SK-N-SH (cell line): ENCODE data around the gene TMEM165. TPM values are rescaled to one million over a fixed set of nuclear protein-coding genes. Genes with fewer than 3 reads are reported as not detected.

Experiments used
- CTCF ChIA-PET: fragments of 300-600, 350-600 bp; formaldehyde crosslinking; extraction: SDS; loops from one replicate; lab custom pipeline; 2021; lab: Yijun Ruan, JAX
- POLR2A ChIA-PET: fragments of 350-600 bp; sonication (Branson Sonifier 250); formaldehyde crosslinking; extraction: SDS; loops from one replicate; lab custom pipeline; 2020; ENCODE audit warnings: antibody characterized with exemption, inconsistent platforms; lab: Yijun Ruan, JAX
- DNase-seq: peaks from one replicate; pipeline ENCODE4 v3.0.0; 2012
- H2AFZ ChIP-seq: fragments of 200-600 bp; sonication (generic); 2 replicates; pipeline ENCODE4 v1.8.1; 2016; ENCODE audit warnings: antibody characterized with exemption, mild to moderate bottlenecking, low read depth
- H3F3A ChIP-seq: fragments of 200-600 bp; sonication (generic); replicated peaks from 2 replicates; pipeline ENCODE3; 2016; ENCODE audit warnings: antibody characterized with exemption, mild to moderate bottlenecking; ENCODE audit not compliant: insufficient read depth
- H3K27ac ChIP-seq, 2 experiments: fragments of 200-500 bp in 1 of 2; fragments of 200-600 bp in 1 of 2; sonication (Bioruptor generic) in 1 of 2; sonication (generic), shearing (Covaris generic) in 1 of 2; 2 replicates each; pipeline versions ENCODE4 v1.5.1 to v1.6.1; 2014 to 2016; ENCODE audit warnings: low read depth in 2 of 2, inconsistent platforms in 1 of 2, low read length in 1 of 2, mild to moderate bottlenecking in 1 of 2, mixed read lengths in 1 of 2
- H3K27me3 ChIP-seq: fragments of 200-600 bp; sonication (generic), shearing (Covaris generic); 2 replicates; pipeline ENCODE4 v1.6.1; 2016; ENCODE audit warnings: mixed run types; ENCODE audit not compliant: insufficient read depth
- H3K36me3 ChIP-seq, 2 experiments: fragments of 200-500 bp in 1 of 2; fragments of 200-600 bp in 1 of 2; sonication (Bioruptor generic) in 1 of 2; sonication (generic) in 1 of 2; replicated peaks in 1 of 2; 2 replicates each; pipeline versions ENCODE3 to v1.5.1; 2014 to 2016; ENCODE audit warnings: low read length in 1 of 2, mild to moderate bottlenecking in 1 of 2; ENCODE audit not compliant: insufficient read depth in 2 of 2, control insufficient read depth in 1 of 2
- H3K4me1 ChIP-seq, 2 experiments: fragments of 200-500 bp in 1 of 2; fragments of 200-600 bp in 1 of 2; sonication (Bioruptor generic) in 1 of 2; sonication (generic), shearing (Covaris generic) in 1 of 2; 2 replicates each; pipeline versions ENCODE4 v1.5.1 to v1.6.1; 2014 to 2016; ENCODE audit warnings: low read depth in 1 of 2, low read length in 1 of 2, mixed run types in 1 of 2; ENCODE audit not compliant: insufficient read depth in 2 of 2, control insufficient read depth in 1 of 2
- H3K4me2 ChIP-seq: fragments of 200-600 bp; sonication (generic), shearing (Covaris generic); 2 replicates; pipeline ENCODE4 v1.6.1; 2017; ENCODE audit warnings: mixed run types
- H3K4me3 ChIP-seq, 2 experiments: fragments of 200-500 bp in 1 of 2; fragments of 200-600 bp in 1 of 2; sonication (Bioruptor generic) in 1 of 2; sonication (generic), shearing (Covaris generic) in 1 of 2; 2 replicates each; pipeline versions ENCODE4 v1.5.1 to v1.8.1; 2014 to 2016; ENCODE audit warnings: low read depth in 2 of 2, inconsistent platforms in 1 of 2, low read length in 1 of 2, mild to moderate bottlenecking in 1 of 2, mixed read lengths in 1 of 2, moderate library complexity in 1 of 2
- H3K79me2 ChIP-seq: fragments of 200-600 bp; sonication (generic); 2 replicates; pipeline ENCODE4 v1.8.1; 2017; ENCODE audit warnings: mild to moderate bottlenecking; ENCODE audit not compliant: insufficient read depth
- H3K9ac ChIP-seq: fragments of 200-600 bp; sonication (generic); 2 replicates; pipeline ENCODE4 v1.6.1; 2017; ENCODE audit warnings: mixed run types
- H3K9me2 ChIP-seq: fragments of 200-600 bp; sonication (generic); 2 replicates; pipeline ENCODE4 v1.6.1; 2017; ENCODE audit warnings: mixed run types
- H3K9me3 ChIP-seq: fragments of 200-600 bp; sonication (generic); 2 replicates; pipeline ENCODE4 v1.6.1; 2017; ENCODE audit warnings: mixed run types, mild to moderate bottlenecking, moderate library complexity
- H4K20me1 ChIP-seq: fragments of 200-600 bp; sonication (generic); 2 replicates; pipeline ENCODE4 v1.6.1; 2017; ENCODE audit warnings: mild to moderate bottlenecking, mixed run types; ENCODE audit not compliant: insufficient read depth
- ELF1 ChIP-seq: IDR thresholded peaks from 2 replicates; pipeline ENCODE4 v1.4.0; 2012
- GATA2 ChIP-seq: sonication (generic); formaldehyde crosslinking; IDR thresholded peaks from 2 replicates; pipeline ENCODE4 v1.5.0; 2020; ENCODE audit warnings: mild to moderate bottlenecking, missing genetic modification reagents
- JUND ChIP-seq: IDR thresholded peaks from 2 replicates; pipeline ENCODE4 v1.4.0; 2012
- MAX ChIP-seq: IDR thresholded peaks from 2 replicates; pipeline ENCODE4 v1.4.0; 2012; ENCODE audit warnings: low read depth
- MEF2A ChIP-seq: IDR thresholded peaks from 2 replicates; pipeline ENCODE4 v1.4.0; 2012; ENCODE audit warnings: low read depth, borderline replicate concordance
- MXI1 ChIP-seq: IDR thresholded peaks from 2 replicates; pipeline ENCODE4 v1.6.1; 2012; ENCODE audit warnings: mild to moderate bottlenecking, low read depth, low read length, improper control_type of control experiment
- NRF1 ChIP-seq: IDR thresholded peaks from 2 replicates; pipeline ENCODE4 v1.6.1; 2012; ENCODE audit warnings: low read depth, mild to moderate bottlenecking, low read length
- PBX3 ChIP-seq: IDR thresholded peaks from 2 replicates; pipeline ENCODE4; 2012
- POLR2AphosphoS5 ChIP-seq: IDR thresholded peaks from 2 replicates; pipeline ENCODE4 v1.6.1; 2012; ENCODE audit warnings: low read depth, low read length
- RCOR1 ChIP-seq: fragments of 150-350 bp; IDR thresholded peaks from 2 replicates; pipeline ENCODE4 v1.6.1; 2017; ENCODE audit warnings: antibody characterized with exemption, low read length
- RXRA ChIP-seq: IDR thresholded peaks from 2 replicates; pipeline ENCODE4 v1.4.0; 2012; ENCODE audit warnings: low read depth, mild to moderate bottlenecking, borderline replicate concordance
- USF2 ChIP-seq: fragments of 150-350 bp; IDR thresholded peaks from 2 replicates; pipeline ENCODE4 v1.6.1; 2017; ENCODE audit warnings: antibody characterized with exemption, low read length, low read depth, borderline replicate concordance
- YY1 ChIP-seq: IDR thresholded peaks from 2 replicates; pipeline ENCODE4 v1.4.0; 2012; ENCODE audit warnings: low read depth, mild to moderate bottlenecking
- WGBS: methylation state at CpG from one replicate; pipeline ENCODE4 v1.1.6; 2017; ENCODE audit warnings: low lambda C conversion rate; 5-methylcytosine and 5-hydroxymethylcytosine counted together
- polyA plus RNA-seq, 3 experiments: library from polyadenylated mRNA; depleted of rRNA; stranded (reverse); fragments of >200 nt; gene quantifications; 2 replicates each; pipeline ENCODE4 v1.2.3, GENCODE V29; 2012

The TMEM165 gene
- polyA plus RNA-seq, 1 of the 3 experiments (the other 2 are of a cell fraction) = 58.6 TPM

GRCh38 chr4:55416176-55416575, 20.4 kb downstream of the TMEM165 start:
- H3K4me3 ChIP-seq = no peak overlapping the region
- WGBS = 86% methylated on average over 3 of the region's 3 CpGs
- no peaks in the 10 kb centered on the region for H3K9me2 ChIP-seq
- TF ChIP-seq JUND (no peak), USF2 (no peak), NRF1 (no peak)
- no peaks in the 10 kb centered on the region for H3K9me3 ChIP-seq
- CTCF ChIA-PET = no interaction called here
- no peaks in the 10 kb centered on the region for H3F3A ChIP-seq
- no peak for DNase-seq
- no peak overlapping the region for H3K27ac ChIP-seq
- peaks cover 0 to 3% of the 10 kb centered on the region in 2 experiments; a peak in 1 of 4 replicates for H3K4me1 ChIP-seq
- peaks cover 93% of the 10 kb centered on the region for H3K79me2 ChIP-seq
- POLR2A ChIA-PET = no interaction called here
- H2AFZ ChIP-seq = no peak overlapping the region
- H3K4me2 ChIP-seq = no peak overlapping the region
- H3K27me3 ChIP-seq = no peaks in the 10 kb centered on the region
- H3K9ac ChIP-seq = no peak overlapping the region
- peaks cover 41% of the 10 kb centered on the region for H4K20me1 ChIP-seq
- H3K36me3 ChIP-seq = peaks cover 56 to 74% of the 10 kb centered on the region in 2 experiments

GRCh38 chr4:55424791-55425190, 29.0 kb downstream of the TMEM165 start:
- H3K27ac ChIP-seq = no peak overlapping the region
- no peaks in the 10 kb centered on the region for H3K9me3 ChIP-seq
- POLR2A ChIA-PET = no interaction called here
- no peak overlapping the region for H2AFZ ChIP-seq
- peaks cover 18% of the 10 kb centered on the region for H3F3A ChIP-seq
- H3K79me2 ChIP-seq = peaks cover 65% of the 10 kb centered on the region
- no peak overlapping the region for H3K4me3 ChIP-seq
- H3K36me3 ChIP-seq = peaks cover 76 to 79% of the 10 kb centered on the region in 2 experiments
- WGBS = 72% methylated on average over 3 of the region's 3 CpGs
- H3K9ac ChIP-seq = no peak overlapping the region
- no peak for DNase-seq
- no peak overlapping the region for H3K4me2 ChIP-seq
- H3K4me1 ChIP-seq = peaks cover 0 to 5% of the 10 kb centered on the region in 2 experiments; a peak in 1 of 4 replicates
- no peak for TF ChIP-seq YY1
- TF ChIP-seq MAX = no peak
- TF ChIP-seq ELF1 = no peak
- TF ChIP-seq PBX3 = no peak
- no peak for TF ChIP-seq POLR2AphosphoS5
- no peak for TF ChIP-seq GATA2 (CRISPR knock-in tag)
- TF ChIP-seq MXI1 = no peak
- TF ChIP-seq MEF2A = no peak
- TF ChIP-seq RXRA = no peak
- TF ChIP-seq RCOR1 = no peak
- CTCF ChIA-PET = no interaction called here
- no peaks in the 10 kb centered on the region for H3K27me3 ChIP-seq
- H4K20me1 ChIP-seq = no peaks in the 10 kb centered on the region
- no peaks in the 10 kb centered on the region for H3K9me2 ChIP-seq
